Measurements from ENCODE around the gene GTF2H3. TPM values are rescaled to one million over a fixed set of nuclear protein-coding genes. Genes with fewer than 3 reads are reported as not detected.

GTF2H3 gene
- total RNA-seq, 1 donor: 47.1 TPM

- no peak overlapping the region for H3K4me3 ChIP-seq (ENCODE audit: low read depth, low read length)
- no peak for DNase-seq (ENCODE audit: low read depth)
- no peak for TF ChIP-seq CTCF (IDR thresholded peaks at IDR 0.05; ENCODE audit: insufficient read depth, low read depth, low read length)
These were observed 43.1 kb downstream of the GTF2H3 start for GRCh38 chr12:123676616-123677320.

GRCh38 chr12:123678981-123679380, 45.4 kb downstream of the GTF2H3 start:
- TF ChIP-seq CTCF (IDR thresholded peaks at IDR 0.05; ENCODE audit: insufficient read depth, low read depth, low read length): no peak
- DNase-seq (ENCODE audit: low read depth): no peak

GRCh38 chr12:123681605-123682004, 48.0 kb downstream of the GTF2H3 start:
- no peak overlapping the region for H3K4me3 ChIP-seq (ENCODE audit: low read depth, low read length)
- no peak for TF ChIP-seq CTCF (IDR thresholded peaks at IDR 0.05; ENCODE audit: insufficient read depth, low read depth, low read length)
- DNase-seq (ENCODE audit: low read depth): no peak

More at GRCh38 chr12:123678981-123679380, 45.4 kb downstream of the GTF2H3 start:
- no peak overlapping the region for H3K4me3 ChIP-seq (ENCODE audit: low read depth, low read length)

- H3K4me3 ChIP-seq (ENCODE audit: low read depth, low read length): no peak overlapping the region
- DNase-seq (ENCODE audit: low read depth): no peak
- no peak for TF ChIP-seq CTCF (IDR thresholded peaks at IDR 0.05; ENCODE audit: insufficient read depth, low read depth, low read length)
These were observed 50.3 kb downstream of the GTF2H3 start for GRCh38 chr12:123683964-123684363.

- no peak for DNase-seq (ENCODE audit: low read depth)
- TF ChIP-seq CTCF (IDR thresholded peaks at IDR 0.05; ENCODE audit: insufficient read depth, low read depth, low read length): no peak
- no peak overlapping the region for H3K4me3 ChIP-seq (ENCODE audit: low read depth, low read length)
These were observed 53.1 kb downstream of the GTF2H3 start for GRCh38 chr12:123686636-123687190.

- TF ChIP-seq CTCF (IDR thresholded peaks at IDR 0.05; ENCODE audit: insufficient read depth, low read depth, low read length): no peak
These were observed 56.7 kb downstream of the GTF2H3 start for GRCh38 chr12:123690191-123690840.

More at GRCh38 chr12:123690191-123690840, 56.7 kb downstream of the GTF2H3 start:
- no peak overlapping the region for H3K4me3 ChIP-seq (ENCODE audit: low read depth, low read length)
- no peak for DNase-seq (ENCODE audit: low read depth)
